Adrenal gland (tissue), 12 donors: ENCODE data around the gene KRTAP1-4. TPM values are rescaled to one million over a fixed set of nuclear protein-coding genes. Genes with fewer than 3 reads are reported as not detected.

Experiments used
- DNase-seq, 7 donors: peaks; one replicate each; pipeline ENCODE4 v3.0.0-alpha.2; 2019 to 2020
- H3K27ac ChIP-seq, 5 donors: fragments of 200-600 bp; sonication (generic) in 4 of 5; 1 replicate in 3 of 5; 2 replicates in 2 of 5; pipeline versions ENCODE4 v1.5.1 to v1.8.0; 2016 to 2020; ENCODE audit warnings: mild to moderate bottlenecking in 1 of 5
- H3K27me3 ChIP-seq: fragments of 200-600 bp; 2 replicates; pipeline ENCODE4 v1.8.0; 2021
- H3K36me3 ChIP-seq, 2 donors: fragments of 200-600 bp; replicated peaks in 1 of 2; 1 replicate in 1 of 2; 2 replicates in 1 of 2; pipeline versions ENCODE4 v1.5.1 to v1.8.0; 2018 to 2022
- H3K4me1 ChIP-seq, 2 donors: fragments of 200-600 bp; replicated peaks in 1 of 2; 1 replicate in 1 of 2; 2 replicates in 1 of 2; pipeline versions ENCODE4 v1.5.1 to v1.8.0; 2018 to 2021
- H3K4me3 ChIP-seq, 4 donors: fragments of 200-600 bp; sonication (generic) in 3 of 4; one replicate each; pipeline ENCODE4 v1.5.1; 2016 to 2018
- H3K9me3 ChIP-seq, 3 donors: fragments of 200-600 bp; sonication (generic) in 1 of 3; replicated peaks in 1 of 3; 1 replicate in 2 of 3; 2 replicates in 1 of 3; pipeline versions ENCODE4 v1.5.1 to v1.8.0; 2016 to 2021
- CTCF ChIP-seq, 6 experiments: fragments of 450-650 bp in 4 of 6; fragments of 200-600 bp in 2 of 6; sonication (generic) in 1 of 6; IDR thresholded peaks; 1 replicate in 5 of 6; 2 replicates in 1 of 6; pipeline versions ENCODE4 v1.5.1 to v1.8.0; 2016 to 2021; ENCODE audit warnings: antibody characterized with exemption in 6 of 6, mild to moderate bottlenecking in 2 of 6, moderate library complexity in 1 of 6
- POLR2A ChIP-seq, 2 donors: fragments of 450-650 bp; IDR thresholded peaks; one replicate each; pipeline ENCODE4 v1.6.1; 2017; ENCODE audit warnings: antibody characterized with exemption in 2 of 2, mild to moderate bottlenecking in 2 of 2, moderate library complexity in 1 of 2
- WGBS, 4 donors: extraction: QIAGEN DNeasy Blood & Tissue Kit in 2 of 4; methylation state at CpG; one replicate each; pipeline versions ENCODE4 v1.1.5 to v1.1.7; 2013 to 2017; 5-methylcytosine and 5-hydroxymethylcytosine counted together
- intact Hi-C, 2 donors: fragments of 100-400 bp; cut with DNase I; formaldehyde crosslinking; loops; one replicate each; pipeline versions ENCODE4 v1.14.1 to v1.15.0; 2022 to 2023
- polyA plus RNA-seq, 3 donors: library from polyadenylated mRNA; stranded (reverse); fragments of 200-250 nt in 2 of 3; fragments of 350-450 nt in 1 of 3; fragmentation: Illumina TruSeq in 1 of 3; extraction: RNeasy Lipid Tissue Mini Kit (QIAGEN cat#74804) in 1 of 3; gene quantifications; one replicate each; pipeline ENCODE4 v1.2.3, GENCODE V29; 2013 to 2014
- total RNA-seq, 9 donors: library from RNA; depleted of rRNA in 4 of 9; stranded (reverse); fragments of >200 nt in 4 of 9; fragments of 120-200 nt in 1 of 9; fragmentation: NEBNext Ultra II Directional in 1 of 9; extraction: Animal tissue kit (Norgen Biotek cat#: 25700) in 1 of 9; gene quantifications; one replicate each; pipeline versions ENCODE4 v1.1.0 to v1.2.4, GENCODE V29; 2013 to 2023
- donor health status: healthy with polysubstance abuse.
- donor health status: Bipolar disorder and iron deficiency.
- donor health status: DM: yes; HTN: yes; CAD: no.
- donor health status: DM: no; HTN: no; CAD: no.
- donor health status: DM: no; HTN: no; CAD: no.
- donor health status: DM: yes; HTN: yes; CAD: no.

The KRTAP1-4 gene
- total and polyA plus RNA-seq, 12 donors, result not detected

GRCh38 chr17:41010441-41010840 is 19.6 kb downstream of the KRTAP1-4 start:
- Histone ChIP-seq H3K4me1 (no peaks in the 10 kb centered on the region), H3K27ac (no peak overlapping the region), H3K4me3 (no peak overlapping the region), H3K36me3 (no peaks in the 10 kb centered on the region), H3K9me3 (no peaks in the 10 kb centered on the region), H3K27me3 (no peaks in the 10 kb centered on the region)
- TF ChIP-seq POLR2A (IDR thresholded peaks at IDR 0.05), result no peak
- TF ChIP-seq CTCF (IDR thresholded peaks at IDR 0.05), result no peak
- no peak for DNase-seq
- intact Hi-C loops, result no loop called here

- Histone ChIP-seq H3K4me1 (no peaks in the 10 kb centered on the region), H3K36me3 (no peaks in the 10 kb centered on the region), H3K9me3 (no peaks in the 10 kb centered on the region), H3K27ac (no peak overlapping the region), H3K27me3 (no peaks in the 10 kb centered on the region), H3K4me3 (no peak overlapping the region)
- intact Hi-C loops, result no loop called here
- 72 to 90% (median 79%) methylated on average over 1 of the region's 1 CpG for WGBS, 4 donors
- no peak for TF ChIP-seq CTCF (IDR thresholded peaks at IDR 0.05)
- no peak for TF ChIP-seq POLR2A (IDR thresholded peaks at IDR 0.05)
- no peak for DNase-seq
Measured at GRCh38 chr17:41009936-41010335, 20.1 kb downstream of the KRTAP1-4 start.

GRCh38 chr17:41009301-41009760 is 20.7 kb downstream of the KRTAP1-4 start:
- no peaks in the 10 kb centered on the region for H3K4me1 ChIP-seq
- no peak overlapping the region for H3K4me3 ChIP-seq
- 70 to 74% (median 73%) methylated on average over 4 of the region's 4 CpGs for WGBS, 4 donors
- no peaks in the 10 kb centered on the region for H3K36me3 ChIP-seq
- H3K27ac ChIP-seq, result no peak overlapping the region
- intact Hi-C loops, result no loop called here
- H3K9me3 ChIP-seq, result no peaks in the 10 kb centered on the region
- no peak for TF ChIP-seq POLR2A (IDR thresholded peaks at IDR 0.05)
- TF ChIP-seq CTCF (IDR thresholded peaks at IDR 0.05), result no peak
- no peaks in the 10 kb centered on the region for H3K27me3 ChIP-seq
- DNase-seq, result no peak

GRCh38 chr17:41008811-41009210 is 21.2 kb downstream of the KRTAP1-4 start, which contains the start of gene KRTAP3-1:
TSS of gene KRTAP3-1 (minus strand) at chr17:41009128. CDS start at chr17:41009074, 54 bp downstream.
- TF ChIP-seq POLR2A (IDR thresholded peaks at IDR 0.05), result no peak
- TF ChIP-seq CTCF (IDR thresholded peaks at IDR 0.05), result no peak
- Histone ChIP-seq H3K27me3 (no peaks in the 10 kb centered on the region), H3K4me3 (no peak within 1 kb of the TSS), H3K36me3 (no peaks in the 10 kb centered on the region), H3K4me1 (no peaks in the 10 kb centered on the region), H3K27ac (no peak within 1 kb of the TSS), H3K9me3 (no peaks in the 10 kb centered on the region)
- intact Hi-C loops, result no loop called here
- 84 to 95% (median 89%) methylated on average over 5 to 8 of the region's 8 CpGs for WGBS, 4 donors
- no peak for DNase-seq
